DOHH2 (cell line): ENCODE results near the gene FDX1.

ENCODE experiments used
- H3F3A ChIP-seq: fragments of 200-600 bp; sonication (generic), shearing (Covaris generic); 2 replicates; pipeline ENCODE4 v1.6.0; 2016; ENCODE audit warnings: antibody characterized with exemption, mild to moderate bottlenecking; ENCODE audit not compliant: control insufficient read depth, insufficient read depth
- H3K27ac ChIP-seq: fragments of 200-600 bp; sonication (generic); 2 replicates; pipeline ENCODE4 v1.5.1; 2014; ENCODE audit warnings: low read depth, mild to moderate bottlenecking, low read length, moderate library complexity
- H3K27me3 ChIP-seq: fragments of 200-600 bp; sonication (generic); 2 replicates; pipeline ENCODE4 v1.6.1; 2014; ENCODE audit warnings: mild to moderate bottlenecking, low read length, mixed read lengths; ENCODE audit not compliant: control insufficient read depth
- H3K36me3 ChIP-seq: fragments of 200-600 bp; sonication (generic); 2 replicates; pipeline ENCODE4 v1.6.1; 2014; ENCODE audit warnings: mild to moderate bottlenecking, low read length, moderate library complexity, mixed read lengths; ENCODE audit not compliant: control insufficient read depth
- H3K4me1 ChIP-seq: fragments of 200-600 bp; sonication (generic); 2 replicates; pipeline ENCODE4 v1.6.1; 2014; ENCODE audit warnings: mild to moderate bottlenecking, low read length, mixed read lengths; ENCODE audit not compliant: control insufficient read depth
- H3K4me2 ChIP-seq: fragments of 200-600 bp; sonication (generic); 2 replicates; pipeline ENCODE4 v1.6.0; 2014; ENCODE audit warnings: mild to moderate bottlenecking, low read length, moderate library complexity
- H3K4me3 ChIP-seq: fragments of 200-600 bp; sonication (generic); 2 replicates; pipeline ENCODE4 v1.5.1; 2014; ENCODE audit warnings: mild to moderate bottlenecking, low read length, mixed read lengths
- H3K79me2 ChIP-seq: fragments of 200-600 bp; sonication (generic); 2 replicates; pipeline ENCODE4 v1.6.1; 2014; ENCODE audit warnings: mild to moderate bottlenecking, low read length, mixed read lengths; ENCODE audit not compliant: control insufficient read depth
- H3K9me2 ChIP-seq: fragments of 200-600 bp; sonication (generic); replicated peaks from 2 replicates; pipeline ENCODE4 v1.6.1; 2014; ENCODE audit warnings: mild to moderate bottlenecking, low read length, mixed read lengths; ENCODE audit not compliant: control insufficient read depth
- H3K9me3 ChIP-seq: fragments of 200-600 bp; sonication (generic); 2 replicates; pipeline ENCODE4 v1.6.1; 2014; ENCODE audit warnings: antibody characterized with exemption, low read length, mixed read lengths; ENCODE audit not compliant: control insufficient read depth, insufficient read depth
- H4K20me1 ChIP-seq: fragments of 200-600 bp; sonication (generic); 2 replicates; pipeline ENCODE4 v1.6.0; 2014; ENCODE audit warnings: low read depth, mild to moderate bottlenecking, antibody characterized with exemption, low read length, moderate library complexity; ENCODE audit not compliant: control insufficient read depth, insufficient read depth
- CTCF ChIP-seq: fragments of 200-600 bp; sonication (generic); IDR thresholded peaks from one replicate; pipeline ENCODE4 v1.5.1; 2014; ENCODE audit warnings: antibody characterized with exemption, mild to moderate bottlenecking, low read depth, low read length; ENCODE audit not compliant: poor library complexity, severe bottlenecking
- EZH2phosphoT487 ChIP-seq: fragments of 200-600 bp; sonication (generic); IDR thresholded peaks from 2 replicates; pipeline ENCODE4 v1.6.1; 2017; ENCODE audit warnings: borderline replicate concordance, mild to moderate bottlenecking, antibody characterized with exemption, low read length, moderate library complexity, mixed read lengths

The FDX1 gene

GRCh38 chr11:110454609-110455008, 24.9 kb downstream of the FDX1 start:
- Histone ChIP-seq H3K4me1 (no peaks in the 10 kb centered on the region), H3K9me2 (no peaks in the 10 kb centered on the region), H3K4me2 (no peak overlapping the region), H3K27me3 (no peaks in the 10 kb centered on the region), H3K27ac (no peak overlapping the region), H3K4me3 (no peak overlapping the region), H3K9me3 (no peaks in the 10 kb centered on the region), H4K20me1 (no peaks in the 10 kb centered on the region), H3F3A (no peaks in the 10 kb centered on the region), H3K79me2 (peaks cover 3% of the 10 kb centered on the region; the same call in 1 of the 2 replicates), H3K36me3 (peaks cover 15% of the 10 kb centered on the region)
- no peak for TF ChIP-seq EZH2phosphoT487
- no peak for TF ChIP-seq CTCF

GRCh38 chr11:110455718-110456117, 26.0 kb downstream of the FDX1 start:
- no peaks in the 10 kb centered on the region for H3K9me2 ChIP-seq
- no peaks in the 10 kb centered on the region for H3K4me1 ChIP-seq
- TF ChIP-seq CTCF (no peak), EZH2phosphoT487 (no peak)
- no peaks in the 10 kb centered on the region for H3K9me3 ChIP-seq
- no peak overlapping the region for H3K4me2 ChIP-seq
- H3K4me3 ChIP-seq = no peak overlapping the region
- H4K20me1 ChIP-seq = no peaks in the 10 kb centered on the region
- peaks cover 24% of the 10 kb centered on the region for H3K36me3 ChIP-seq
- no peaks in the 10 kb centered on the region for H3F3A ChIP-seq
- no peaks in the 10 kb centered on the region for H3K27me3 ChIP-seq
- peaks cover 3% of the 10 kb centered on the region; the same call in 1 of the 2 replicates for H3K79me2 ChIP-seq
- H3K27ac ChIP-seq = no peak overlapping the region

GRCh38 chr11:110463153-110463552, 33.4 kb downstream of the FDX1 start:
- H3F3A ChIP-seq = no peaks in the 10 kb centered on the region
- H3K36me3 ChIP-seq = peaks cover 29% of the 10 kb centered on the region

More at GRCh38 chr11:110463153-110463552, 33.4 kb downstream of the FDX1 start:
- Histone ChIP-seq H3K79me2 (no peaks in the 10 kb centered on the region), H3K27me3 (no peaks in the 10 kb centered on the region), H3K27ac (no peak overlapping the region), H3K9me2 (no peaks in the 10 kb centered on the region), H3K4me1 (no peaks in the 10 kb centered on the region), H3K4me2 (no peak overlapping the region), H3K4me3 (no peak overlapping the region), H3K9me3 (no peaks in the 10 kb centered on the region), H4K20me1 (no peaks in the 10 kb centered on the region)
- TF ChIP-seq EZH2phosphoT487 (no peak), CTCF (peak; percentile 46)
